ENCODE data around the gene ITGAD.

DNA sequence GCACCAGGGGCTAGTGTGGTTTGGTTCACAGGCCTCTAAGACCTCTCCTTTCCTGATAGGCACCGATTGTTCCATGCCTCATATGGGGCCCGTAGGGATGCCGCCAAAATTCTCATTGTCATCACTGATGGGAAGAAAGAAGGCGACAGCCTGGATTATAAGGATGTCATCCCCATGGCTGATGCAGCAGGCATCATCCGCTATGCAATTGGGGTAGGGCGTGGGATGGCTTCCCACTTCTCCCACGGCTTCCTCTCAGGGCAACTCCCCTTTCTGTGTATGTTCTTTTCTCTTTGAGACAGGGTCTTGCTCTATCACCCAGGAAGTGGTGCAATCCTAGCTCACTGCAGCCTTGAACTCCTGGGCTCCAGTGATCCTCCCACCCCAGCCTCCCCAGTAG lies 32.9 kb upstream of the ITGAD start:
- TF ChIP-seq CTCF (conservative IDR thresholded peaks at IDR 0.05; ENCODE audit: low read depth, low read length) (no peak), EZH2 (IDR thresholded peaks at IDR 0.05; ENCODE audit: borderline replicate concordance, low read depth, low read length, poor library complexity, severe bottlenecking) (no peak)

Measured in A673 (cell line).